Activated T-cell treated with anti-CD3 and anti-CD28 coated beads for 24 hours (primary cell): ENCODE results near the gene SURF2.
"Not testable (repeated sequence)": the region's sequence is repeated elsewhere in the genome, so short reads cannot be mapped to it uniquely, and the experiment has no call there.

Source experiments
- DNase-seq: peaks from one replicate; pipeline ENCODE4 v3.0.0-alpha.2; 2020; ENCODE audit warnings: low read depth

SURF2 gene

GRCh38 chr9:133356391-133357091 is at the start of gene SURF2, which contains the start of gene SURF1:
TSS of gene SURF2 (plus strand) at chr9:133356550. CDS start at chr9:133356593, 43 bp downstream.
TSS of gene SURF1 (minus strand) at chr9:133356487. CDS start at chr9:133356453, 34 bp downstream.
- DNase-seq, result peak; percentile 88

- DNase-seq, result no peak
Observed at GRCh38 chr9:133307301-133307700, 49.0 kb upstream of the SURF2 start.

- DNase-seq, result no peak
Observed at GRCh38 chr9:133309608-133310007, 46.7 kb upstream of the SURF2 start.

- DNase-seq, result no peak
Observed at GRCh38 chr9:133315997-133316396, 40.4 kb upstream of the SURF2 start.

GRCh38 chr9:133317551-133317950 is 38.8 kb upstream of the SURF2 start:
- DNase-seq, result not testable (repeated sequence)

GRCh38 chr9:133320421-133320881 is 35.9 kb upstream of the SURF2 start:
- no peak for DNase-seq

GRCh38 chr9:133321411-133321935 is 34.9 kb upstream of the SURF2 start:
- no peak for DNase-seq

- no peak for DNase-seq
Observed at GRCh38 chr9:133322701-133323100, 33.6 kb upstream of the SURF2 start.

GRCh38 chr9:133323211-133323610 is 33.1 kb upstream of the SURF2 start:
- no peak for DNase-seq

GRCh38 chr9:133323991-133324703 is 32.2 kb upstream of the SURF2 start:
- no peak for DNase-seq

GRCh38 chr9:133327021-133327420 is 29.3 kb upstream of the SURF2 start:
- DNase-seq, result not testable (repeated sequence)

- DNase-seq, result no peak
Observed at GRCh38 chr9:133327834-133328484, 28.4 kb upstream of the SURF2 start.

GRCh38 chr9:133329306-133330156 is 26.8 kb upstream of the SURF2 start:
- not testable (repeated sequence) for DNase-seq

- no peak for DNase-seq
Observed at GRCh38 chr9:133331221-133331620, 25.1 kb upstream of the SURF2 start.

GRCh38 chr9:133331641-133332380 is 24.5 kb upstream of the SURF2 start:
- DNase-seq, result no peak

GRCh38 chr9:133332381-133332730 is 24.0 kb upstream of the SURF2 start:
- DNase-seq, result no peak

GRCh38 chr9:133333011-133333410 is 23.3 kb upstream of the SURF2 start:
- DNase-seq, result no peak

- DNase-seq, result no peak
Observed at GRCh38 chr9:133333566-133333965, 22.8 kb upstream of the SURF2 start.

- DNase-seq, result no peak
Observed at GRCh38 chr9:133334161-133334560, 22.2 kb upstream of the SURF2 start.

GRCh38 chr9:133334888-133335287 is 21.5 kb upstream of the SURF2 start:
- not testable (repeated sequence) for DNase-seq
